ENCODE measurements around the gene TMEM42. TPM values are rescaled to one million over a fixed set of nuclear protein-coding genes. Genes with fewer than 3 reads are reported as not detected.
A peak's percentile ranks its signal among the peaks of the same experiment; 100 is the strongest.

TMEM42 gene
- total and polyA plus RNA-seq, 10 of the 15 experiments (the other 5 are each of a cell fraction or from before 2014, with no cell fraction given): 5.0 to 20.5 (median 12.2) TPM

DNA sequence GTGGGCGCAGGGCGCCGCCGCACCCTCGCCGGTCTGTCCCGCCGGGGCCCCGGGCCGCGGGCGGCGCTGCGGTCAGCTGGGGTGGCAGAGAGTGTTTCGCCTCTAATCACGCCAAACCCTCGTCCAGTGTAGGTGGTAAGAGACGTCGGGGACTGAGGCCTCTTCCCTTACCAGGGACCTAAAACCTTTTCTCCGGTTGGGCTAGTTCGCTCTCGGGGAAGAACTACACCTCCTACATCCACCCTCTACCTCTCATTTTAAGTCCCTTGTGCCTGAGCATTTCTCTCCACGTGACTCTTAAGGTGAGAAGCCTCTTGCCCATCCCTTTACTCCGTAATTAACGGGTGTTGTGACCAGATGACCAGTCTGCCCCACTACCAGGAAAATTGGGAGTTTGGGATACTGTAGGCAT is 520 bp downstream of the TMEM42 start:
- TF ChIP-seq ZNF217 (IDR thresholded peaks at IDR 0.05) (no peak), YY1 (IDR thresholded peaks at IDR 0.05; ENCODE audit: low read depth, low read length) (0 out of 2 replicates have a peak, but pooled peaks have one; percentile 5), BHLHE40 (IDR thresholded peaks at IDR 0.05; ENCODE audit: borderline replicate concordance in 1 of 2, low read depth in 2 of 2, low read length in 1 of 2) (peak in 1 of 2 experiments; percentile 32; a peak in 2 of 4 replicates), TCF7 (IDR thresholded peaks at IDR 0.05; ENCODE audit: borderline replicate concordance) (no peak), HCFC1 (IDR thresholded peaks at IDR 0.05; ENCODE audit: low read length) (no peak), CREM (IDR thresholded peaks at IDR 0.05; ENCODE audit: low read depth) (0 out of 2 replicates have a peak, but pooled peaks have one; percentile 11), EZH2 (IDR thresholded peaks at IDR 0.05; ENCODE audit: borderline replicate concordance, control insufficient read depth, low read depth, low read length) (no peak), IKZF2 (IDR thresholded peaks at IDR 0.05) (no peak), STAT1 (conservative IDR thresholded peaks at IDR 0.05) (no peak), ZZZ3 (IDR thresholded peaks at IDR 0.05; ENCODE audit: control insufficient read depth, insufficient read length, low read depth) (no peak), DPF2 (IDR thresholded peaks at IDR 0.05) (no peak), RAD51 (IDR thresholded peaks at IDR 0.05) (peak; percentile 71)
- TF ChIP-seq, protein P1, sequence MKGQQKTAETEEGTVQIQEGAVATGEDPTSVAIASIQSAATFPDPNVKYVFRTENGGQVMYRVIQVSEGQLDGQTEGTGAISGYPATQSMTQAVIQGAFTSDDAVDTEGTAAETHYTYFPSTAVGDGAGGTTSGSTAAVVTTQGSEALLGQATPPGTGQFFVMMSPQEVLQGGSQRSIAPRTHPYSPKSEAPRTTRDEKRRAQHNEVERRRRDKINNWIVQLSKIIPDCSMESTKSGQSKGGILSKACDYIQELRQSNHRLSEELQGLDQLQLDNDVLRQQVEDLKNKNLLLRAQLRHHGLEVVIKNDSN (IDR thresholded peaks at IDR 0.05; ENCODE audit: borderline replicate concordance, extremely low read length, insufficient read depth, low read depth, low read length): peak; percentile 53
- TF ChIP-seq, protein P2, sequence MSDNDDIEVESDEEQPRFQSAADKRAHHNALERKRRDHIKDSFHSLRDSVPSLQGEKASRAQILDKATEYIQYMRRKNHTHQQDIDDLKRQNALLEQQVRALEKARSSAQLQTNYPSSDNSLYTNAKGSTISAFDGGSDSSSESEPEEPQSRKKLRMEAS (IDR thresholded peaks at IDR 0.05; ENCODE audit: low read depth, low read length): peak; percentile 22; the same call in 1 of the 2 replicates
- TF ChIP-seq, protein P3, sequence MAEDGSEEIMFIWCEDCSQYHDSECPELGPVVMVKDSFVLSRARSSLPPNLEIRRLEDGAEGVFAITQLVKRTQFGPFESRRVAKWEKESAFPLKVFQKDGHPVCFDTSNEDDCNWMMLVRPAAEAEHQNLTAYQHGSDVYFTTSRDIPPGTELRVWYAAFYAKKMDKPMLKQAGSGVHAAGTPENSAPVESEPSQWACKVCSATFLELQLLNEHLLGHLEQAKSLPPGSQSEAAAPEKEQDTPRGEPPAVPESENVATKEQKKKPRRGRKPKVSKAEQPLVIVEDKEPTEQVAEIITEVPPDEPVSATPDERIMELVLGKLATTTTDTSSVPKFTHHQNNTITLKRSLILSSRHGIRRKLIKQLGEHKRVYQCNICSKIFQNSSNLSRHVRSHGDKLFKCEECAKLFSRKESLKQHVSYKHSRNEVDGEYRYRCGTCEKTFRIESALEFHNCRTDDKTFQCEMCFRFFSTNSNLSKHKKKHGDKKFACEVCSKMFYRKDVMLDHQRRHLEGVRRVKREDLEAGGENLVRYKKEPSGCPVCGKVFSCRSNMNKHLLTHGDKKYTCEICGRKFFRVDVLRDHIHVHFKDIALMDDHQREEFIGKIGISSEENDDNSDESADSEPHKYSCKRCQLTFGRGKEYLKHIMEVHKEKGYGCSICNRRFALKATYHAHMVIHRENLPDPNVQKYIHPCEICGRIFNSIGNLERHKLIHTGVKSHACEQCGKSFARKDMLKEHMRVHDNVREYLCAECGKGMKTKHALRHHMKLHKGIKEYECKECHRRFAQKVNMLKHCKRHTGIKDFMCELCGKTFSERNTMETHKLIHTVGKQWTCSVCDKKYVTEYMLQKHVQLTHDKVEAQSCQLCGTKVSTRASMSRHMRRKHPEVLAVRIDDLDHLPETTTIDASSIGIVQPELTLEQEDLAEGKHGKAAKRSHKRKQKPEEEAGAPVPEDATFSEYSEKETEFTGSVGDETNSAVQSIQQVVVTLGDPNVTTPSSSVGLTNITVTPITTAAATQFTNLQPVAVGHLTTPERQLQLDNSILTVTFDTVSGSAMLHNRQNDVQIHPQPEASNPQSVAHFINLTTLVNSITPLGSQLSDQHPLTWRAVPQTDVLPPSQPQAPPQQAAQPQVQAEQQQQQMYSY (CRISPR knock-in tag; IDR thresholded peaks at IDR 0.05): no peak
- 7% methylated on average over 9 of the region's 25 CpGs for WGBS (ENCODE audit: insufficient coverage, insufficient replicate concordance, low lambda C conversion rate, missing lambda C conversion rate)
- peak overlapping the region; percentile 85 for H3K4me2 ChIP-seq (ENCODE audit: control insufficient read depth, insufficient read depth)
- in situ Hi-C loops (cut with MboI): no loop called here
- no peaks in the 10 kb centered on the region for H3K4me1 ChIP-seq (ENCODE audit: control insufficient read depth, insufficient read depth, low read length)
- H3K9me3 ChIP-seq (replicated peaks; ENCODE audit: control insufficient read depth, insufficient read depth, low read length): no peaks in the 10 kb centered on the region
- FAIRE-seq (no peak), ATAC-seq (peak; percentile 20; the same call in 2 of the 3 replicates), DNase-seq (ENCODE audit: low read depth, low spot score) (no peak)
- H3K4me3 ChIP-seq: peak overlapping the region; percentile 65
- ChIA-PET POLR2A (interaction anchor here (0.7 kb wide), 1 partner anchor 423 kb away, joined by 3 read pairs; no protein-coding TSS in a partner anchor), CTCF (interaction anchor here (0.6 to 1.0 kb wide), 2 partner anchors 12 to 46 kb away, joined by 3 read pairs; no protein-coding TSS in a partner anchor), SMC1A (ENCODE audit: uncharacterized antibody, unreplicated experiment) (no interaction called here), RAD21 (ENCODE audit: unreplicated experiment) (interaction anchor here (1.2 kb wide), 1 partner anchor 318 kb away, joined by 3 read pairs; no protein-coding TSS in a partner anchor)
- H3K36me3 ChIP-seq (ENCODE audit: control insufficient read depth in 2 of 2, insufficient read depth in 2 of 2, low read length in 1 of 2): 0 out of 4 replicates have a peak, but pooled peaks cover 0 to 2% of the 10 kb centered on the region in 2 experiments
- peaks cover 3% of the 10 kb centered on the region; the same call in 1 of the 2 replicates for H3K79me2 ChIP-seq (ENCODE audit: control insufficient read depth, insufficient read depth, low read length)
- no peaks in the 10 kb centered on the region for H4K20me1 ChIP-seq (ENCODE audit: control insufficient read depth, insufficient read depth)
- TSS peak; percentile 69 for BruUV-seq (replicated peaks)
- peak overlapping the region; percentile 23 for H3K9ac ChIP-seq (ENCODE audit: control insufficient read depth, insufficient read depth, low read length)
- H3K27ac ChIP-seq (ENCODE audit: control insufficient read depth, insufficient read depth): no peak overlapping the region; the same call in 1 of the 2 replicates
- intact Hi-C loops (cut with micrococcal nuclease; ENCODE audit: unreplicated experiment): no loop called here
- peak overlapping the region; percentile 5 for H2AFZ ChIP-seq (ENCODE audit: control insufficient read depth, low read depth, low read length)
- H3K27me3 ChIP-seq (replicated peaks in 1 of 2; ENCODE audit: control insufficient read depth in 2 of 2, insufficient read depth in 2 of 2, low read length in 1 of 2): no peaks in the 10 kb centered on the region

Measured in GM12878 (cell line).